SK-N-MC (cell line): ENCODE data around the gene CEP83.

Experiments used
- EZH2 ChIP-seq: fragments of 200-600 bp; sonication (generic); IDR thresholded peaks from one replicate; pipeline ENCODE4 v1.6.1; 2017; ENCODE audit warnings: antibody characterized with exemption
- FOXP2 ChIP-seq: optimal IDR thresholded peaks from 2 replicates; pipeline ENCODE3; 2011; ENCODE audit warnings: mild to moderate bottlenecking, moderate library complexity; ENCODE audit not compliant: insufficient read depth; ENCODE audit errors: extremely low read length, control extremely low read depth
- POLR2AphosphoS5 ChIP-seq: IDR thresholded peaks from 2 replicates; pipeline ENCODE4 v1.6.1; 2012; ENCODE audit warnings: mild to moderate bottlenecking, low read depth, low read length, borderline replicate concordance

- TF ChIP-seq EZH2 (no peak), POLR2AphosphoS5 (no peak), FOXP2 (no peak)
These were observed 175.6 kb downstream of the CEP83 start for GRCh38 chr12:94284046-94284445.
